GM04504 (cell line): ENCODE results near the gene CLEC16A.
A peak's percentile ranks its signal among the peaks of the same experiment; 100 is the strongest.

Source experiments
- DNase-seq: peaks from one replicate; pipeline ENCODE4 v3.0.0-alpha.2; 2012; ENCODE audit warnings: low read depth

CLEC16A gene

DNA sequence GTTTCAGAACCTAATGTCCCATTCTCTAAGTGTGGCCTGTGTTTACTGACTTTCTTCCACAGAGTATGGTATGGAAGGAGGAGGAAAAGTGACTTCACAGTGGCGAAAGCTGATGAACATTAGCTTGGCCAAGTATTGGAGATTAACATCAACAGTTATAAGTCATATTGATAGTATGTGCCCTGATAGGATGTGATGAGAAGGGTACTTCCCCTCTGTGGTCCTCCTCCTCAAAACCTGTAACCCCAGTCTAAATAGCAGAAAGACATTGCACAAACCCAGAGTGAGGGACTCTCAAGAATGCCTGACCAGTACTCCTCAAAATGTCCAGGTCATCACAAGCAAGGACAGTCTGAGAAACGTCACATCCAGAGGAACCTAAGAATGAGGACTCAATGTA, 73.1 kb downstream of the CLEC16A start:
- DNase-seq = no peak

- DNase-seq = no peak
Measured at GRCh38 chr16:11020388-11020787, 76.0 kb downstream of the CLEC16A start.

GRCh38 chr16:11020792-11021551, 76.6 kb downstream of the CLEC16A start:
- no peak for DNase-seq

DNA sequence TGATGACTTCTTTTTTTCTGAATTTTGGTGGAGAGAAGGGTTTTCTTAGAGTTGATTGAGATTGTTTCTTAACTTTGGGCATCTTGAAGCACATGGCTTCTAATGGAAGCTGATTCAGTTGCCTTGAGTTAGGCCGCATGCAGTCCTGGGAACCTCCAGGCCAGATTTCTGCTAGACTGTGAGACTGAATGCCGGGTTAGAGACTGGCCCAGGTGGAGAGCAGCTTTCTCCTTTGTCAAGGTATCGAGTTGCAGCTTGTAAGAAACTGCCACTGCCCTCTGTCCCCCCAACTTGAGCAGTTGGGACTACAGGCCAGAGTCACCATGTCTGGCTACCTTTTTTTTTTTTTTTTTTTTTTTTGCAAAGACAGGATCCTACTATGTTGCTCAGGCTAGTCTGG, 77.6 kb downstream of the CLEC16A start:
- no peak for DNase-seq

DNA sequence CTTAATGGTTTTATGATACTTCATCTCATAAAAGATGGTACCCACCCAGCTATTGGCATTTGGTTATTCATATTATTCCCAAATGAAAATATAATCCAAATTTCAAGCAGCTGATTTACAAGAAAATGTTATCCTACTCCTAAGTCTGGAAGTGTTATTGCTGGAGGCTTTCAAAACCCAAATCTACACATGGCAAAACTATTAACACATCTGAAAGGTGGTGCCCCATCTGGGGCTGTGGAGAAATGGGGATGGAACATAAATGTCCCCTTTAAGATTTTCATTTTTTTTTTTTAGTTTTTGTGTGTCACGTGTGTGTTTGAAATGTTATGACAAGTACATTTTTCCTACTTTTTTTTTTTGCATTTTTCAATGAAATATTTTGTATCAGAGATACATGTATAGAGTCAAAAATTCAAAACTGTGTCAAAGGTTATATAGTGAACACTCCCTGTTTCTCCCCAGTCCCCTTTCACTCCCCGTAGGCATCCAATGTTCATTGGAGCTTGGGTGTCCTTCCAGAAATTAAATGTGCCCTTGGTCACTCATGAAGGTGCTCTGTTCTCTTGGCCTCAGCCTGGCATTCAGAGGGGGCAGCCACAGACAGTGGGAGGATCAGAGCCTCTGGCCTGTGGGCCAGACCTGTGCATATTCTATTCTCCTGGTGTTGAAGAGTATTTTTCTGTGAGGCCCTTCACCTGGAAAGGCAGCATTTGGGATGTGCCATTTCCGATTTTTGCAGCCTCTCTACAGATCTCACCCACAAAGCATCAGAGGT, 79.1 kb downstream of the CLEC16A start:
- DNase-seq = no peak

- DNase-seq = no peak
Measured at GRCh38 chr16:11024333-11025053, 80.1 kb downstream of the CLEC16A start.

DNA sequence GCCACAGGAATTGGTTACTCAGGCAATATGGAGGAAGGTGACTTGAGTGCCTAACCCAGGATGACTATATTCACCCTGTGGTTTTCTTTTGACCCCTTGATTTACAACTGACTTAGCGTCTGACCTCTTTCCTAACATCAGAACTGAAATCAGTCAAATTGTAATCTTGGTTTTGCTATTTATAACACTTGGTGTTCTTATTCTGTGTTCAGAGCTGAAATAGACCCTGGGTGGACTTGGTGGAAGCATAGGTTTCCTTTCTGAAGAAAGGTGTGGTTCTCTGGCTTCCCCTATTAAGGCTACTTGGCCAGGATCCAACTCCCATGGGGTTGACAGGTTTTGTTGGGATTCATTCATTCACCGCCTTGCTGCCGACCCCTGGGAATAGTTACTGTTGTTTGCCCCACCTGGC, 80.8 kb downstream of the CLEC16A start:
- DNase-seq = no peak

DNA sequence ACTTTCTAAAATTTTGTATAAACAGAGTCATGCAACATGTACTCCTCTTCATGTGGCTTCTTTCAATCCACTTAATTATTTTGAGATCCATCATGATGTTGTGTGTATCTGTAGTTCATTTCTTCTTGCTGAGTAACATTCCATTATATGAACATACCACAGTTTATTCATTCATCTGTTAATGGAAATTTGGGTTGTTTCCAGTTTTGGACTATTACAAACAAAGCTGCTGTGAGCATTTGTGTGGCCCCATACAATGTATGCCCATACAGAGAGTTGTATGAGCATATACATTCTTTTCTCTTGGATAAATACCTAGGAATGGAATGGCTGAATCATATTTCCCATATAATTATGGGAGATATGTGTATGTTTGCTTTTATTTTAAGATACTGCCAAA, 85.6 kb downstream of the CLEC16A start:
- DNase-seq = no peak

GRCh38 chr16:11030990-11031510, 86.7 kb downstream of the CLEC16A start:
- no peak for DNase-seq

GRCh38 chr16:11032000-11032921, 87.9 kb downstream of the CLEC16A start:
- DNase-seq = no peak

DNA sequence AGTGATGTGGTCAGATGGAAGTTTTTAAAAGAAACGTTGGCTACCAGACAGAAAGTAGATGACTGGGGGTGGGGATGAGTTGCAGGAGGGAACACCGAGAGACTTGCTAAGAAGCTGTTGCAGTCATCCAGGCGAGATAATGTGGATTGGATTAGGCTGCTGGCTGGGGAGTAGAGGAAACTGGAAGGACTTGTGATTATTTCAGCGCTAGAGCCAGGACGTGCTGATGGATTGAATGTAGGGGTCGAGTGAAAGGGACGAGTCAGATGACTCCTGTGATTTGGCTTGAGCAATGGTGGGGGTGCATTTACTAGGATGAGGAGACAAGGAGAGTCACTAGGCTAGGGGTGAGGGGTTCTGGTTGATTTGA, 88.5 kb downstream of the CLEC16A start:
- no peak for DNase-seq

- DNase-seq = peak; percentile 86
Measured at GRCh38 chr16:11033629-11034420, 89.5 kb downstream of the CLEC16A start.

- DNase-seq = no peak
Measured at GRCh38 chr16:11034481-11034931, 90.1 kb downstream of the CLEC16A start.

DNA sequence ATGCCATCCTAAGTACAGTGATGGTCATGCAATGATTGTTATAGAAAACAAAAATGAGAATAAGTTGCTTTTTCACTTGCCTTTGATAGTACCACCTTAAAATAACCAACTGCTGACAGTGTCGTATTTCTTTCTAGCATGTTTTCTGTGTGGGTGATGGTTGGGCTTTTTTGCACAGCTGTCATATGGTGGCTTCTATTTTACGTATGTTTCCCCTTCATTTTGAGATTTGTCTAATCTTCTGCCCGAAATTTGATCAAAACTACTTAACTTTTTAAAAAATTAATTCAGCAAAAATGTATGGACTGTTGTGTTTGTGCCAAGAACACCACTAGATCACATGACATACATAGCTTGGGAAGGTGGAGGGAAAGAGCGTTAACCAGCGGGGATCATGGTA, 90.7 kb downstream of the CLEC16A start:
- DNase-seq = no peak

- DNase-seq = no peak
Measured at GRCh38 chr16:11036040-11036439, 91.7 kb downstream of the CLEC16A start.

DNA sequence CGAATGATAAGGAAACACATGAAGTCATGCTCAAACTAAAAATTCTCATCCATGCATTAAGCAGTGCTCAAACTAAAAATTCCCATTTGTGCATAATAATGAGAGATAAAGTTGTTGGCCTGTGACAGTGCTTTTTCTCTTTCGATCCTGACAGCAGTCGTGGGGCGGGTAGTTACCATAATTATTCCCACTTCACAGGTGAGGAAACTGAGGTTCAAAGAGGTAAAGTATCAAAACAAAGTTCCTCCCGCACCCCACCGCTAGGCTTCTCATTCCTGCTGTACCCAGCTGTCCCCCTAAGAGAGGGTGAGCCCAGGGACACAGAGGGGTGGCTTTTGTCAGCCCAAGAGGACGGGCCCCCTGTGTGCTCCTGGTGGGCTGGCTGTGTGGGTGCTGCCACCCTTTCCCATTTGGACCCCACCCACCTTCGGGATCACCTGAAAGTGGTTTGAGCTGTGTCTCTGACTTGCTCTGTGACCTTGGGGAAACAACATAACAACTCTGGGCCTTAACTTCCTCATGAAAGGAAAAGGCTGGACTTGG, 92.6 kb downstream of the CLEC16A start:
- no peak for DNase-seq

GRCh38 chr16:11038305-11038704, 93.9 kb downstream of the CLEC16A start:
- DNase-seq = no peak

DNA sequence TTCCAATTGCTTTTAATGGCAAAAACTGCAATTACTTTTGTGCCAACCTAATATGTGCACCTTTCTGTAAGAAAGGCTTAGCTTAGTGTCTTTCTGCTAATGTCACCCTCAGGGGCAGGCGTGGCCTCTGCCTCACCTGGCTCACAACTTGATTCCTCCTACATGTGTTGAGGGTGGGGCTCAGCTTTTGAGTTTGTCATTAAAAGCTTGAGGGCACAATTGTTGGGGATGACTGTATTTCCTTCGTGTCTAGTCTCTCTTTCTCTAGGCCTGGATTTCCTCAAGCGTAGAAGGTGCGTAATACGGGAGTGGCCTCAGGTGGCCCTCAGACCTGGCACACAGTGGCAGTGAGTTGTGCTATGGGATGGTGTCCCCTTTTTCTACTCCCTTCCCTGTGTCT, 94.4 kb downstream of the CLEC16A start:
- no peak for DNase-seq

DNA sequence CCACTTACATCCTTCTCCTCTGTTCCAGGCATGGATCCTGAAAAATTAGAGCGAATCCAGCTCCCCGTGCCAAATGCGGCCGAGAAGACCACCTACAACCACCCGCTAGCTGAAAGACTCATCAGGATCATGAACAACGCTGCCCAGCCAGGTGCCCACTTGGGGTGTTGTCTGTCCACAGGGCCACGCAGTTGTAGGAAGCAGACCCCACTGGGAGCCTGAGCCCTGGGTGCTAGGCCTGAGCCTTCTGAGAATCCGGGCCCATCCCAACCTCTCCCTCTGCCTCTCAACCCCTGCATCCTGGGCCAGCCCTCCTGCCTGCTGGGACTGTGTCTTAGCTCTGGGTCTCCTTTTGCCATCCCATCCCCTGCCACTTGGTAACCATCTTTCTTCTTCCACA, 95.4 kb downstream of the CLEC16A start:
- DNase-seq = no peak

DNA sequence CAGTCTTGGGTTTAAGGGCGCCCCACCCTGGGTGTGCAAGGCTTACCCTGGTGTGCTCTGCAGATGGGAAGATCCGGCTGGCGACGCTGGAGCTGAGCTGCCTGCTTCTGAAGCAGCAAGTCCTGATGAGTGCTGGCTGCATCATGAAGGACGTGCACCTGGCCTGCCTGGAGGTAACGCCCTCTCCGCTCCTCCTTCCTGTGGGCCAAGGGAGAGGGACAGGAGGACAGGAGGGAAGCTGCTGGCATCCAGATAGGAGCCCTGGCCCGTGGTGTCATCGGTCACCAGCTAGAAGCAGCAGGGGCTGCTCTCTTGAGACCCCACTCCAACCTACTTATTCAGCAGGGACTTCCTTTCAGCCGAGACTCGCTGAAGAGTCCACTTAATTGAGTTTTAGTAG, 97.8 kb downstream of the CLEC16A start:
- no peak for DNase-seq
